Jurkat, Clone E6-1 (cell line): Measurements from ENCODE around the gene CDK6.
"Not testable (repeated sequence)": the region's sequence is repeated elsewhere in the genome, so short reads cannot be mapped to it uniquely, and the experiment has no call there.

Experiments used
- DNase-seq: peaks from one replicate; pipeline ENCODE4 v3.0.0-alpha.2; 2011; ENCODE audit warnings: low read depth, low spot score
- H3K4me3 ChIP-seq: 2 replicates; pipeline ENCODE4 v1.5.1; 2011; ENCODE audit warnings: mild to moderate bottlenecking, low read length, control low read depth, moderate library complexity

CDK6 gene

DNA sequence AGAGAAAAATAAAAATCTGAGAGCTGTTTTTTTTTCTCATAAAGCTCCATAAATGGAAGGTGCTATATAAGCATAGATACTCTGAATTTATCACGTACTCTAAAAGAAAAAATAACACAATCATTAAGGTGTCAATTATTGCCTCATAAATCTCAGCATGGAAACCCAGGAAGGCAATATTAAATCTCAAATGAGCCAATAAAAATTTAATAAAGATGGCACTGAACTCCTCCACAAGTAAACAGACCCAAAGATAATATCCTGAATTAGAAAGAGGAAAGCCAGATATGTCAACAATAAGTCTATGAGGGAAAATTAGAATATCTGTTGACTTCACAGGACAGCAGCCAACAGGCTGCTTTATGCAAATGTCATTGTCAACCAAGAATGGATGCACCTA is 66.5 kb downstream of the CDK6 start:
- no peak overlapping the region for H3K4me3 ChIP-seq
- no peak for DNase-seq

GRCh38 chr7:92769394-92769699 is 67.0 kb downstream of the CDK6 start:
- no peak overlapping the region for H3K4me3 ChIP-seq
- no peak for DNase-seq

DNA sequence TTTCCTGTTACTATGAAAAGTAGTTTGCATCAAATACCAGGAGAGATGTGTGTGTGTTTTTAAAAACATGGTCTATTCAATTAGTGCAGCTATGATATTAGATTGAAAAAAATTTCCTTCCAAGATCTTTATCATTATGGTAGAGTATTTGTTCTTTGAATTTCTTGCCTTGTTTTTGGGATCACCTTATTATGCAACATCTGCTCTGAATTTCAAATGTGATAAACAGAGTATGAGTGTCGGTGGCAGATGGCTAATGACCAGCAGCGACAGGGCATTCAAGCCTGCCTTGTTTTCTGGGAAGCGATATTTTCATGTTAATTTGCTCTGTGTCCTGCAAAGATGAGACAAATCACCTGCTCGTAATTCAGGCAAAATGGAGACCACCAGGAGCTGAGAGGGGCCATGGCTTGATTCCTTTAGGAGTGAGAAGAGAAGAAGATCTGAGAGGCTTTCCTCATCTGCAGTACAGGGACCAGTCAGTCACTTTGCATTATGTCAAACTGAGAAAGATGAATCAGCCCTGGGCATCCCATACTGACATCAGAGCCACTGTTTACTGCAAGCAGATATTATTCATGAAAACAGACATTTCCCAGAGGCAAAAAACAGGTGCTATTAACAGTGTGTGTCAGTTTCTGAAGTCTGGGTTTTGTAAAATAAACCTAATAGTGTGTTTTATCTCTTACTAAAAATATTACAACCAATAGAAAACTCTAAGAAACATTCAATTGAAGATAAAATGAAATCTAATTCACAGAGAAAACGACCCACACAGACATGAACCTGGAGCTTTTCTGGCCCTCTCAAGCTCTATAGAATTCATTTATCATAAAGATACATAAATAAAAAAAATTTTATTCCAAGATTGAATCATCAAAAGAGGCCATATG is 67.6 kb downstream of the CDK6 start:
- DNase-seq = no peak
- no peak overlapping the region for H3K4me3 ChIP-seq

DNA sequence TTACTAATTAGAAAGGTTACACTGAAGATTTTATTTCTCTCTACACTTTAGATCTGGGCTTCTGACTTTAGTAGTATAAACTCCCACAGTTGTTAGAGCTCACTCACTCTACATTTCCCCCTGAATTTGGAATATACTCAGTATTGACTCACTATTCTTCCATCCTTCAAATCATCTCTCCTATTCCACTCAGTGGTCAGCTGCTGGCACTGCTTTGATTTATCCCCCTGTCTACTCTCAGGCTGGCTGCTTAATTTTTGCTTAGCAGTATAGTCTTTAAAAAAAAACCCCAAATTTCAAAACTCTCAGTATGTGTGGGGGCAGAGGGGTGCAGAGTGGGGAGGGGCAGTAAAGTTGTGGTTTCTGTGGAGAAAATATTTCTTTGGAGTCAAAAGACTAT is 68.9 kb downstream of the CDK6 start:
- H3K4me3 ChIP-seq = no peak overlapping the region
- DNase-seq = no peak

DNA sequence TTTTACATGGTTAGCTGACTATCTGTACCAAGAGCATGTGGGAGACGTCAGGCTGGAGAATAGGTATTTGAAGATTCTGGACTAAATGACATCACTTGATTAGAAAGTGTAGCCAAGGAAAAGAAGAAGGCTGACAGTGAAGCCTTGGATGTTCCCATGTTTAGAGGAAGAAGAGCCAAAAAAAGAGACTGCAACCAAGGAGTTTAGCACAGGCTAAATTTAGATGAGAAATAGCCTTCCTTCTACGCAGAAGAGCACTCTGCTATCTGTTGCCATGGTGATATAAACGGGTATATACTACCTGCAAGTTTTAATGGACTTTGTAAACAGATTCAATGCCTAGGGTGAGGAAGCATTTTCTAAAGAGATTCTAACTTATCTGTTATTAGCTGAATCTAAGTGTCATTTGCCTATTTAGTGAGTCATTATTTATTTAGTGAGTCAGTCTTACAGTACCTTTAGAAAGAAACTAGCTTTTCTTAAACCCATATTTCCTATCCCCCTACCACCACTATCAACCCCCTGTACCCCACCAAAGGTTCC is 69.8 kb downstream of the CDK6 start:
- no peak overlapping the region for H3K4me3 ChIP-seq
- no peak for DNase-seq

GRCh38 chr7:92765725-92766124 is 70.6 kb downstream of the CDK6 start:
- no peak overlapping the region for H3K4me3 ChIP-seq
- no peak for DNase-seq

DNA sequence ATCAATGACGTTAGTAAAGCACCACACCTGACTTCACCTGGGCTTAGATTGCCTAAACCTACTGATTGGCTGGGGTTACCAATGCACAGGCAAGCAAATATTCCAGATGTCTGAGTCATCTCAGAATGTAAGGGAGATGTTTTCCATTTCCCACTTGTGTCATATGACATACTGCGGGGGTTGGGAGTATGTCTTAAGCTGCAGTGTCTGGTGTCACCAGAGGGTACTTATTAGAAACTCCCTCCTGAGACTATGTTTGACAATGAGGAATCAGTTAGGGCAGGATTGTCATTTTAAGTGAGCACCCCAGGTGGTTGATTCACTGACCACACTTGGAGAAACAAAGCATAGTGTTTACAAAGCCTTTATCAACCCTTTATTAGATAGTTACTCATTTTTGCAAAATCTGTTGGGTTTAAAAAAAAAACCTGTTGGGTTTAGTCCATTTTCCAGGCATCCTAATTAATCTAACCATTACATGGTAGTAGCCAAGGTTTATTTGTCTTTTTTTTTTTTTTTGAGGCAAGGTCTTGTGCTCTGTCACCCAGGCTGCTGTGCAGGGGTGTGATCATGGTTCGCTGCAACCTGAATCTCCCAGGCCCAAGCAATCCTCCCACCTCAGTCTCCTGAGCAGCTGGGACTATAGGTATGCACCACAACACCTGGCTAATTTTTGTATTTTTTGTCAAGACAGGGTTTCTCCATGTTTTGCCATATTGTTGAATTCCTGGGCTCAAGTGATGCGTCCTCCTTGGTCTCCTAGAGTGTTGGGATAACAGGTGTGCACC is 72.5 kb downstream of the CDK6 start:
- H3K4me3 ChIP-seq = no peak overlapping the region
- peak; percentile 73 for DNase-seq

- no peak for DNase-seq
- no peak overlapping the region for H3K4me3 ChIP-seq
Measured at GRCh38 chr7:92762851-92763250, 73.5 kb downstream of the CDK6 start.

- no peak for DNase-seq
- H3K4me3 ChIP-seq = no peak overlapping the region
Measured at GRCh38 chr7:92761391-92762097, 74.8 kb downstream of the CDK6 start.

GRCh38 chr7:92758796-92759431 is 77.5 kb downstream of the CDK6 start:
- H3K4me3 ChIP-seq = no peak overlapping the region
- DNase-seq = peak; percentile 53

DNA sequence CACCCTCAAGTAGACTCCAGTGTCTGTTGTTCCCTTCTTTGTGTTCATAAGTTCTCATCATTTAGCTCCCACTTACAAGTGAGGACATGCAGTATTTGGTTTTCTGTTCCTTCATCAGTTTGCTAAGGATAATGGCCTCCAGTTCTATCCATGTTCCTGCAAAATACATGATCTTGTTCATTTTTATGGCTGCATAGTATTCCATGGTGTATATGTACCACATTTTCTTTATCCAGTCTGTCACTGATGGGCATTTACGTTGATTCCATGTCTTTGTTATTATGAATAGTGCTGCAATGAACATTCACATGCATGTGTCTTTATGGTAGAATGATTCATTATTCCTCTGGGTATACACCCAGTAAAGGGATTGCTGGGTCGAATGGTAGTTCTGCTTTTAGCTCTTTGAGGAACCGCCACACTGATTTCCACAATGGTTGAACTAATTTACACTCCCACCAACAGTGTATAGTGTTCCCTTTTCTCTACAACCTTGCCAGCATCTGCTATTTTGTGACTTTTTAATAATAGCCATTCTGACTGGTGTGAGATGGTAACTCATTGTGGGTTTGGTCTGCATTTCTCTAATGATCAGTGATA is 79.0 kb downstream of the CDK6 start:
- not testable (repeated sequence) for DNase-seq, H3K4me3 ChIP-seq

DNA sequence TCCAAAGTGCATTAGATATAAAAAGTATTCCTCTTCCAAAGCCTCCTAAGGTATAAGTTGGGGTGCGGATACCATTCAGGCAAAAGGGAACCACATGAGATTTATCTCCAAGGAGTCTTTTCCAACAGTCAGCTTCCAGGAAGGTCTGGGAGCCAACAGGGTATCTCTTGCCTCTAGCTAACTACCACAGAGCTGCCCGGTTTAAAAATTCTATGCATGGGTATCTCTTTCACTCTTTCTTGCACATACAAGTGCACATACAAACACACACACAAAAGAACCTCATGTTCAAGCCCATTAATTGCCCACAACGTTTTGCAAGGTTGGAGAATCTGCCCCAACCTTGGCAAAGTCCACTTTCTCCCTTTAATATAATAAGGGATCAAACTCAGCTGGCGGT is 80.7 kb downstream of the CDK6 start:
- peak overlapping the region; percentile 34 for H3K4me3 ChIP-seq
- peak; percentile 55 for DNase-seq

DNA sequence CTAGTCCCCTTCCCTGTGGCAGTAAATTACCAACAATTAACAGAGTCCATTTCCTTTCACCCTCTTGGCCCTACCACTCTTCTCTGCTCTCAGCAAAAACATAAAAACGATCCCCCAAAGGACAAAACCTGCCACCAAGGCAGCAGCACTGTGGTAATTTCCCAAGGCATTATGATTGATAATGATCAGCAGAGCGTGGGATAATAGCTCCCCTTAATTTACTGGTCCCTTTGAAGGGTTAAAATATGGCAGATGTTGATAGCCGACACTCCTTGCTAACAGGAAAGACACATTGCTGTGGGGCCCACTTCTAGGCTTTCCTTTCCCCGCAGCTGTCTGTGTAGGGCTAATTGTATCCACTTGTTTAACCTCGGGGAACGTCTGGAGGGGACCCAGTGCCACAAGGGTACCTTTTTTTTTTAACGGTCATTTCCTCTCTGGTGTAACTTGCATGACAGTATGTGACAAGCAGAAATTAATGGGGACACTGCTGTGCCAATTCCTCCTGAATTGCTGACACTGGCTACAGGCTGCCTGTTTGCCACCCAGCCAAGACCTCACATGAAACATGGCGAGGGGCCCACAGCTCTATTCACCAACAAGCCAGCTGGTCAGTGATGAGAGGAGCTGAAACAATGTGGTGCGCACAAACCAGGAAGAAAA is 81.3 kb downstream of the CDK6 start:
- peak overlapping the region; percentile 34 for H3K4me3 ChIP-seq
- DNase-seq = peak; percentile 100

- H3K4me3 ChIP-seq = no peak overlapping the region
Measured at GRCh38 chr7:92753614-92754013, 82.8 kb downstream of the CDK6 start.

DNA sequence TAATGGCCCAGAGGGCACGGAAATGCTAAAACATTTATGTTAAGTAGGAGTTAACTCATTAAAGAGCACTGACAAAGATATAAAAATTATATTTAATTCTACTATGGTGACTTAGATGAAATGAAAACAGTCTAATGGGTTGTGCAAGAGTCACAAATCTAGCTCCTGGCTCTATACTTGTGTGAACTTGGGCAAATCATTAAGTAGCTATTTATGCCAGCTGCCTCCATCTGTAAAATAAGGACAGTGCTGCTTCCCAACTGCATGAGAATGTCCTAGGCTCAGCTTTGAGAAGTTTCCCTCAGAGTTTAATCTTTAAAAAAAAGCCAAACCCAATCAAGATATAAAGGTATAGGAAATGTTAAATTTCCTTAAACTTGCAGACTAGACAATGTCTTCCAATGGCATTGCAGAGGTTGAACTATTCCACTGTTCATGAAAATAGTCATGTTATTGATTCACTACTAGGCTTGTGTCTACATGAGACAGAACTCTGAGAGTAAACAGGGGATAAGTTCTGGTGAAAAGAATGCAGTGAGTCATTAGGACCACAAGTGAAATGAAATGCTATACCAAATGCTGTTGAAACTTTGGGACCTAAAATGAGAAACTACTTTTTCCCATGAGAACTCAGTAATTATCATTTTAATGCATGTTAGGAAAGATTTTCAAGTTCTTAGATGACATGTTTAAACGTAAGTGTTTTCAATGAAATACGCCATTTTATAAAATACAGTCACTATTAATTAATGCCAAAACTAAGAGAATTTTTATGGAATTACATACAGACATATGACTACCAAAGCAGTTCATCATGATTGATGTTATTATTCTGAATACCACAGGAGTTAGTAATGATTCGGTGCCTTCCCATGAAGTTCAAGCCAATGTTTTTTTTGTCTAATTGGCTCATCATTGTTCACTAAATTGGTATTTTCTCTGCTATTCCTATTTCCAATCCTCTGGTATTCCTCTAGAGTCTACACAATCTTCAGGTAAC is 84.2 kb downstream of the CDK6 start:
- H3K4me3 ChIP-seq = no peak overlapping the region
- no peak for DNase-seq

More at GRCh38 chr7:92753614-92754013, 82.8 kb downstream of the CDK6 start:
- DNase-seq = no peak

GRCh38 chr7:92750946-92751345 is 85.4 kb downstream of the CDK6 start:
- no peak overlapping the region for H3K4me3 ChIP-seq
- no peak for DNase-seq

GRCh38 chr7:92750447-92750839 is 85.9 kb downstream of the CDK6 start:
- DNase-seq = no peak

More at GRCh38 chr7:92750447-92750839, 85.9 kb downstream of the CDK6 start:
- no peak overlapping the region for H3K4me3 ChIP-seq
